ENCODE data around the gene IL17RB. TPM values are rescaled to one million over a fixed set of nuclear protein-coding genes. Genes with fewer than 3 reads are reported as not detected.

Gene IL17RB
- total and polyA plus RNA-seq, 2 of the 8 experiments (the other 6 are each of a cell fraction or from before 2014, with no cell fraction given): 7.0 to 24.6 TPM

GRCh38 chr3:53806182-53807116 is 39.9 kb upstream of the IL17RB start (continued):
- TF ChIP-seq CHD7 (IDR thresholded peaks at IDR 0.05; ENCODE audit: insufficient replicate concordance, low read length) (no peak), TBP (IDR thresholded peaks at IDR 0.05; ENCODE audit: low read depth, low read length) (no peak), RNF2 (IDR thresholded peaks at IDR 0.05; ENCODE audit: borderline replicate concordance, low read depth, low read length, missing control alignments, poor library complexity, severe bottlenecking) (no peak), KDM4A (IDR thresholded peaks at IDR 0.05; ENCODE audit: low read depth, low read length, severe bottlenecking) (no peak), E2F6 (IDR thresholded peaks at IDR 0.05) (no peak), MAFK (IDR thresholded peaks at IDR 0.05; ENCODE audit: low read depth, low read length) (no peak), MAX (IDR thresholded peaks at IDR 0.05) (no peak), CHD1 (IDR thresholded peaks at IDR 0.05; ENCODE audit: low read depth, low read length) (no peak)
